Suppressor macrophage treated with lipopolysaccharide for 4 hours (primary cell): Measurements from ENCODE around the gene COL5A1.
"Not testable (repeated sequence)": the region's sequence is repeated elsewhere in the genome, so short reads cannot be mapped to it uniquely, and the experiment has no call there.

Source experiments
- DNase-seq: peaks from one replicate; pipeline ENCODE4 v3.0.0-alpha.2; 2020

Gene COL5A1

GRCh38 chr9:134680393-134681060 lies 38.9 kb downstream of the COL5A1 start:
- DNase-seq, result no peak

GRCh38 chr9:134681061-134681661 lies 39.6 kb downstream of the COL5A1 start:
- no peak for DNase-seq

DNA sequence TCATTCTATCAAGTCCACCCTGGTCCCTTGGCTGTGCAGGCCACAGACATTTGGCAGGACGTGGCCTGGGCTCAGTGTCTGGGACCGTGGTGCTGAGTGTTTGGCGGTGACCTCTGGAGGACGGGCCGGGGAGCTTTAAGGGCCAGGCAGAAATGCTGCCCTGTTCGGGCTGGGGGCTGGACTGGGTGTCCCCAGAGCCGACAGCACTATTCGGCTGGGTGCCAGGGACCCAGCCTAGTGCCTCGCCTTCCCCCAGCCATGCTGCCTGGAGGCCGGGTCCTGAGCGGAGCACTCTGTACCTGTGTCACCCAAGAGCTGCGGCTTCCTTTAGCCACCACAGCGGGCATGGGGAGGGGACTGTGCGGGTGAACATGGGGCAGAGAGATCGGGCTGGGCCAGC lies 40.4 kb downstream of the COL5A1 start:
- no peak for DNase-seq

GRCh38 chr9:134682651-134683364 lies 41.2 kb downstream of the COL5A1 start:
- no peak for DNase-seq

- no peak for DNase-seq
These were observed 42.2 kb downstream of the COL5A1 start for GRCh38 chr9:134683714-134684374.

DNA sequence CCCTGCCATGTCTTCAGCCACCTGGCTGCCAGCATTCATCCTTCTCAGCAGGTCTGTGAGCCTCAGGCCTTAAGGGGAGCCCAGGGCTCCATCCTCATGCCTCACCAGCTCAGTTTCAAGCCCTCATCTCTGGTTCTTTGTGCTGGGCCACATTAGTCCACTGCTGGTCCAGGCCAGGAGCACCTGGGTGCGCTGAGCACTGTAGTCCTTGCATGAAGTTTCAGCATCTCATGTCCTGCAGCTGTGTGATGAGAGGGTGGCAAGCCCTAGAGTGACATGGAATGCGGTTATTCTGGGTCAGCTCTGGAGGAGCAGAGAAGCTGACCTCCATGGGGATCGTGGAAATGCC lies 42.7 kb downstream of the COL5A1 start:
- no peak for DNase-seq

- not testable (repeated sequence) for DNase-seq
These were observed 43.3 kb downstream of the COL5A1 start for GRCh38 chr9:134684941-134685340.

DNA sequence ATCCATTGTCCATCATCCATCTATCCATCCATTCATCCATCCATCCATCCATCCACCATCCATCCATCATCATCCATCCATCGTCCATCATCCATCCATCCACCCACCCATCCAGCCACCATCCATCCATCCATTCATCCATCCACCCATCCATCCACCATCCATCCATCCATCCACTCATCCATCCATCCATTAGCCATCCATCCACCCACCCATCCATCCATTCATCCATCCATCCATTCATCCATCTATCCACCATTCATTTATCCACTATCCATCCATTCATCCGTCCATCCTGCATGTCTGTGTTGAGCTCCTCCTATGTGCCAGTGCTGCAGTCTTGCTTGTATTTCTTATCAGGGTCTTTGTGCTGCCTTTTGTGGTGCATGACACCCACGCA lies 44.2 kb downstream of the COL5A1 start:
- no peak for DNase-seq

- no peak for DNase-seq
These were observed 45.3 kb downstream of the COL5A1 start for GRCh38 chr9:134686896-134687295.

DNA sequence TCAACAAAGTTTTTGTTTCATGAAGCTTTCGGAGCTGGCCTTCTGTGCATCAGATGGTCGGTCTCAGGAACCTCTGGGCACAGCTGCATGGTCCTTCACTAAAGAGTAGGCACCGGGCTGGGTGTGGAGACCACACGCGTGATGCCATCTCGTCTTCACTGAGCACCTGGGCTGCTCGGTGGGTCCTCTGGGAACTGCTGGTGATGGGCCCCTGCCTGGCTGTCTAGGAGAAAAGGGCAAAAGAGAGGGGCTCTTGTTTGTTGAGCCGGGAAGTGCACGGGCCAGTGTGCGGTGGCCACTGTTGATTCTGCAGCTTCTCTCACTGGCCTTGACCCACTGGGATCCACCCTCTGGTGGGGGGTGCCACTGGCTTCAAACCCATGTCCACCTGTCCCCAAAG lies 46.0 kb downstream of the COL5A1 start:
- no peak for DNase-seq

GRCh38 chr9:134688231-134688630 lies 46.6 kb downstream of the COL5A1 start:
- no peak for DNase-seq

- no peak for DNase-seq
These were observed 47.2 kb downstream of the COL5A1 start for GRCh38 chr9:134688661-134689320.

GRCh38 chr9:134689321-134690181 lies 47.9 kb downstream of the COL5A1 start:
- DNase-seq, result peak; percentile 53

DNA sequence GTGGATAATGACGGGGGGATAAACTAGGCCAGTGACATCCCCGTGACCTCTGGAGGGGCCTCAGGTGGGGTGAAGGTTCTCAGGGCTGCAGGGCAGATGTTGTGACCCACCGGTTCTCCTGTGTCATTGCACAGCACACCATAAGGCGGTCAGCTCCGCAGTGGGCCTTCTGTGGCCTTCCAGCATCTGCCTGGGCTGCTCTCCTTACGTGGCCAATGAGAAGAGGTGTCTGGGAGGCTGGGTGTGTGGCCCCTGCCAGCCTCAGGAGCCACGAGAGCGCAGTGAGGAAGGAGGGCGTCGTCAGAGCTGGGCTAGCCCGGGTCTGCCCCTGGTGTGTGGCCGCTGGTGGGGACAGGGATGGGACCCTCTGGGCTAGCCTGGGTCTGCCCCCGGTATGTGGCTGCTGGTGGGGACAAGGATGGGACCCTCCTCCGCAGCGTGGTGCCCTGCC lies 48.7 kb downstream of the COL5A1 start:
- no peak for DNase-seq

DNA sequence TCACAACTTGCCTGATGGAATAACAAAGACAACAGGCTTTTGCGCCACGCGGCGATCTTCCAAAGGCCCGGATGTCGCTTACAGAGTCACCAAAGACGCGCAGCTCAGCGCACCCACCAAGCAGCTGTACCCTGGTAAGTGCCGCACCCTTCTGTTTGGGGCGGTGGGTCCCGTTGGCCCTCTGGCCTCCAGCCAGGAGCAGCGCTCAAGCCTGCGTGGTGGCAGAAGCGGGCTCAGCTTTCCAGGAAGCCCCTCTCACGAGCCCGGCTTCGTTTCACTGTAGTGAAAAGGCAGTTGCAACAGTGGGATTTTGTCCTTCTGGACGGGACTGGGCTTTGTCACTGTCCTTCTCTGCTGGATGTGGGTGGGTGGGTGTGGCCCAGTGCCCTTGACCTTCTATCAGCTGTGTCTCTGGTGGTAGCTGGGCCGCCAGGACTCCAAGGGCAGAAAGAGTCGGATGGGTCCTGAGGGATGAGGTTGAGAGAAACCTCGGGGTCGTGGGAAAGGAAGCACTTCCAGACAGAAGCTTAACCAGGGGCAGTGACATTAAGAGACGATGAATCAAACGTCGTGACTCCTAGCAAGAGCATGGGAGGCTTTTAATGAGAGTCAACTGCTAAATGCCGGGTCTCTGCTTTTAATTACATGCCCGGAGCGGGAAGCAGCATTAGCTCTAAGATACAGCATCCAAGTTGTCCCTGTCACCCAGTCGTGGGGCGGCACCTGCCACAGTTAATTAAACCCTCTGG lies 49.5 kb downstream of the COL5A1 start:
- no peak for DNase-seq

DNA sequence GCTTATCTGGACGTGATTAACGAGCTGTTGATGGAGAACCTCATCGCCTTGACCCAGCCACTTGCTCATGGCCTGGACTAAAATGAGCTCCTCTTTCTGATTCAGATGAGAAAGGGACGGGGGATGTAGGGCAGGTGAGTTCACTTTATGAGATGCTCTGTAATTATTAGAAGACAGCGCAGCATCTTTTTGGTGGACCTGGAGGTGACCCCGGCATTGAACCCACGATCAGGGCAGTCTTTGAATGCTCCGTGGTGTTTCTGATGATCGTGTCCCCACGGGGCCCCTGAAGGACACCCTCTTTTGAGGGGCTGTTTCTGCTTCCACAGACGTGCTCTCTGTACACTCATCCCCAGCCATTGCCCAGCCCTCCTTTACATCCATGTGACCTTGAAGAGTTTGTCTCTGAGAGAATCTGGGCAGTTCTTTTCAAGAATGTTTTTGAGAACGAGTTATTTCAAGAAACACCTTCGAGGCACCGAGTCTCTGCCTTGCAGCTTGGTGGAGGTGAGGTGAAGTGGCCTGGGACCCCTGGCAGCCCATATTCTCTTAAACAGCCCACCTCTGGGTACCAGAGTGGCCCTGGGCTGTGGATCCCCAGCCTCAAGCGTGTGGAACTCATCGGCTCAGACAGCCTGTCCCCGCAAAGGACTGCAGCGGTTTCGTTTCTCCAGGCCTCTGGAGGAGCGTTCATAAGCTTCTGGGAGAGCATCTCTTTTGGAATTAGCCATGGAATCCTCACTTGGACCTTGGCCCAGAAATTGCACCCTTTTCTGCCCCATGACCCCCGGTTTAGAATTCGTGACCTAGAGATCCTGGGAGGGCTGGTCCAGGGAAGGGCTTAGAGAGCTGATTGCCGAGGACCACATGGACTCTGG lies 50.3 kb downstream of the COL5A1 start:
- DNase-seq, result no peak

GRCh38 chr9:134692573-134692860 lies 50.9 kb downstream of the COL5A1 start:
- no peak for DNase-seq

DNA sequence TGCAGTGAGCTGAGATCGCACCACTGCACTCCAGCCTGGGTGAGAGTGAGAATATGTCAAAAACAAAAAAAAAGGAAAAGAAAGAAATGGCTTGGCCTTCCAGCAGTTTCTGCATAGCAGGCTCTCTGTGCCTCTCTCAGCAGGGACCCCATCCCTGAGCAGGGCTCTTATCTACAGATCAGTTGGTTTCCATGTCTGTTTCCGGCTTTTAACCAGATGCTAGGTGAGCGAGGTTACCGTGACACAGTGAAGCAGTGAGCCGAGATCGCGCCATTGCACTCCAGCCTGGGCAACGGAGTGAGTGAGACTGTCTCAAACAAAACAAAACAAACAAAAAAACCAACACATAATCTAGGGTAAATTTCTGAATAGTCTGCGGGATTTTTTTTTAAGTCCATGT lies 51.4 kb downstream of the COL5A1 start:
- DNase-seq, result no peak

DNA sequence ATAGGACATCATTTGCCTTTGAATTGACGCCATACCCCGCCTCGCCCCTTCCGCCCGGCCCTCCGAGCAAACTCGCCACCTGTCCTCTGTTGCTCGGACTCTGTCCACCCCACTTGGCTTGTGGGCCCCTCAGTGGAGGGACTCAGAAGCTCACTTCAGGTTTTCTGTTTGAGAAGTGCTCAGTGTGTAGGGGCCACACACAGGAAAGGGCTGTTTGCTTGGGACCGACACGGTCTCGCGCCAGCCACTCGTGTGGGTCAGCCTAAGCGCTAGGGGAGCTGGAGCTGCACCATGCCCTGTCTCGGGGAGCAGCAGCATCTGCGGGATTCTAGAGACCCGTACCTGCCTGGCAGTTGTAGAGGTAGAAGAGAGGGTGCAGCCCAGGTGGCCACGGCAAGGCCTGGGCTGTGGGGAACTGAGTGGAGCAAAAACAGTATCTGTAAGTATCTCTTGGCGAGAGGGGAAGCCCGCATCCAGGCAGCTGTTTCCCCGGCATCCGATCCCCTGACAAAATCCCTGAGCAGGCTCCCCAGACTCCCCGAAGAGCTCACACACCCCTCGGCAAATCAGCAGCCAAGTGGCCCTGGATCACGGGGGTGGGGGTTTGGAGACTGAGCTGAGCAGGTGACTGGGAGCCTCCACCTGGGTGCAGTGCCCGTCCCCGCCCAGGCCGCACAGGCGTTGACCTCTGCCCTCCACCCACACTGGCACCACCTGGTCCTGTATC lies 52.2 kb downstream of the COL5A1 start:
- DNase-seq, result no peak

DNA sequence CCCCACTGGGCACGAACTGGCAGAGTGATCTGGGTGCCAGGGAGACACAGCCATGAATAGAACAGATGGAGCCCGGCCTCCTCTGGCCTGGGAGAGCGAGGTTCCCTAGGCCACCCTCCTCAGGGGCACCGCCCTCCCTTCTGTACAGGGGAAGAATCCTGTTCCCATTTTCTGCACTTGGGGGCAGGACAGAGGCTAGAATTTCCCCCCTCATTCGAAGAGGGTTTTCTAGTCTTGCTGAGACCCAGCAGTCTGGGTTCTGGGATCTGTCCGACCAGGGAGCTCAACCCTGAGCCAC lies 52.7 kb downstream of the COL5A1 start:
- no peak for DNase-seq
